Measurements from ENCODE around the gene CRHR1. TPM values are rescaled to one million over a fixed set of nuclear protein-coding genes. Genes with fewer than 3 reads are reported as not detected.
"Not testable (repeated sequence)": the region's sequence is repeated elsewhere in the genome, so short reads cannot be mapped to it uniquely, and the experiment has no call there.

Gene CRHR1
- total and polyA plus RNA-seq, 8 donors: not detected

GRCh38 chr17:45742251-45742650, 41.9 kb upstream of the CRHR1 start:
- no peak overlapping the region for H3K4me3 ChIP-seq
- H3K9me3 ChIP-seq: no peaks in the 10 kb centered on the region
- intact Hi-C loops (cut with DNase I): no loop called here
- DNase-seq (no peak), ATAC-seq (no peak)
- H3K4me1 ChIP-seq: no peaks in the 10 kb centered on the region
- TF ChIP-seq, protein P1, sequence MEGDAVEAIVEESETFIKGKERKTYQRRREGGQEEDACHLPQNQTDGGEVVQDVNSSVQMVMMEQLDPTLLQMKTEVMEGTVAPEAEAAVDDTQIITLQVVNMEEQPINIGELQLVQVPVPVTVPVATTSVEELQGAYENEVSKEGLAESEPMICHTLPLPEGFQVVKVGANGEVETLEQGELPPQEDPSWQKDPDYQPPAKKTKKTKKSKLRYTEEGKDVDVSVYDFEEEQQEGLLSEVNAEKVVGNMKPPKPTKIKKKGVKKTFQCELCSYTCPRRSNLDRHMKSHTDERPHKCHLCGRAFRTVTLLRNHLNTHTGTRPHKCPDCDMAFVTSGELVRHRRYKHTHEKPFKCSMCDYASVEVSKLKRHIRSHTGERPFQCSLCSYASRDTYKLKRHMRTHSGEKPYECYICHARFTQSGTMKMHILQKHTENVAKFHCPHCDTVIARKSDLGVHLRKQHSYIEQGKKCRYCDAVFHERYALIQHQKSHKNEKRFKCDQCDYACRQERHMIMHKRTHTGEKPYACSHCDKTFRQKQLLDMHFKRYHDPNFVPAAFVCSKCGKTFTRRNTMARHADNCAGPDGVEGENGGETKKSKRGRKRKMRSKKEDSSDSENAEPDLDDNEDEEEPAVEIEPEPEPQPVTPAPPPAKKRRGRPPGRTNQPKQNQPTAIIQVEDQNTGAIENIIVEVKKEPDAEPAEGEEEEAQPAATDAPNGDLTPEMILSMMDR (IDR thresholded peaks at IDR 0.05): no peak
- no peak overlapping the region for H3K27ac ChIP-seq
- H3K36me3 ChIP-seq: no peaks in the 10 kb centered on the region
- peaks cover 0 to 50% of the 10 kb centered on the region in 2 donors for H3K27me3 ChIP-seq

GRCh38 chr17:45743626-45744326, 40.3 kb upstream of the CRHR1 start:
- intact Hi-C loops (cut with DNase I): no loop called here

GRCh38 chr17:45744826-45745225, 39.3 kb upstream of the CRHR1 start:
- intact Hi-C loops (cut with DNase I); H3K36me3 ChIP-seq; H3K27ac ChIP-seq; H3K4me1 ChIP-seq; H3K4me3 ChIP-seq; DNase-seq; ATAC-seq; H3K9me3 ChIP-seq: not testable (repeated sequence)
- peaks cover 0 to 66% of the 10 kb centered on the region in 2 donors for H3K27me3 ChIP-seq

More at GRCh38 chr17:45743626-45744326, 40.3 kb upstream of the CRHR1 start:
- DNase-seq (no peak), ATAC-seq (no peak)
- H3K27ac ChIP-seq: no peak overlapping the region
- H3K9me3 ChIP-seq: no peaks in the 10 kb centered on the region
- no peak overlapping the region for H3K4me3 ChIP-seq
- H3K4me1 ChIP-seq: no peaks in the 10 kb centered on the region
- peaks cover 0 to 57% of the 10 kb centered on the region in 2 donors for H3K27me3 ChIP-seq
- TF ChIP-seq, protein P1 (IDR thresholded peaks at IDR 0.05): no peak
- no peaks in the 10 kb centered on the region for H3K36me3 ChIP-seq

- Histone ChIP-seq H3K4me3 (no peak overlapping the region), H3K36me3 (no peaks in the 10 kb centered on the region), H3K9me3 (no peaks in the 10 kb centered on the region), H3K27me3 (peaks cover 0 to 75% of the 10 kb centered on the region in 2 donors), H3K27ac (no peak overlapping the region), H3K4me1 (no peaks in the 10 kb centered on the region)
- TF ChIP-seq, protein P1 (IDR thresholded peaks at IDR 0.05): no peak
- intact Hi-C loops (cut with DNase I): no loop called here
- ATAC-seq: no peak
- DNase-seq: no peak
Observed at GRCh38 chr17:45745601-45746494, 38.3 kb upstream of the CRHR1 start.

DNA sequence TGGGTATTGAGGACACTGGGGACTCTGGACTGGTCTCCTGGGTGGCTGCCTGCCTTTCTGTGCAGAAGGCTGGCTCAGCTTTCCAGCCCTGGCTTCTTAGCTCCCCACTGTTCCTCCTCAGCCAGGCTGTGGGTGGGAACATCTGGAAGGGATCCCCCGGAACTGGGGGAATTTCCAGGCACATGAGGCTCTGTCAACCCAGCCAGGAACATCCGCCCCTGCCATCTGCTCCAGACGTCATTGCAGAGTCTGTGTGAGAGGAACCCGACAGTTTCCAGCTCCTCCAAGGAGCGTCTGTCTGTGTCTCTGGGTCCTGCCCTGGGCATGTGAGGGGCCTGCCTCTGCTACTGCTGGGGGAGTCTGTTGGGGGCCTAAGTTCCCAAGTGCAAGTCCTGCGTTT, 36.2 kb upstream of the CRHR1 start:
- H3K4me1 ChIP-seq: no peaks in the 10 kb centered on the region
- no peak overlapping the region for H3K27ac ChIP-seq
- peaks cover 0 to 81% of the 10 kb centered on the region in 2 donors for H3K27me3 ChIP-seq
- DNase-seq (peak in 1 of 4 donors; percentile 1), ATAC-seq (no peak)
- TF ChIP-seq, protein P1 (IDR thresholded peaks at IDR 0.05): no peak
- H3K4me3 ChIP-seq: no peak overlapping the region
- intact Hi-C loops (cut with DNase I): no loop called here
- H3K36me3 ChIP-seq: no peaks in the 10 kb centered on the region
- no peaks in the 10 kb centered on the region for H3K9me3 ChIP-seq
